Kidney (tissue), 14 donors: Measurements from ENCODE around the gene MRPL1. TPM values are rescaled to one million over a fixed set of nuclear protein-coding genes. Genes with fewer than 3 reads are reported as not detected.

Experiments
- DNase-seq, 5 donors: peaks; one replicate each; pipeline ENCODE4 v3.0.0-alpha.2; 2013 to 2020
- FAIRE-seq: peaks from 2 replicates; lab custom pipeline; 2012; peaks lifted over from hg19 to GRCh38; lab: Jason Lieb, UNC
- H3K27ac ChIP-seq, 2 donors: one replicate each; pipeline ENCODE4 v1.7.0; 2013; ENCODE audit warnings: low read depth in 2 of 2, low read length in 2 of 2, inconsistent platforms in 1 of 2
- H3K27me3 ChIP-seq: one replicate; pipeline ENCODE4 v1.7.1; 2013; ENCODE audit warnings: low read length, inconsistent platforms; ENCODE audit not compliant: control insufficient read depth, insufficient read depth
- H3K36me3 ChIP-seq, 3 donors: one replicate each; pipeline versions ENCODE4 v1.7.0 to v1.7.1; 2013; ENCODE audit warnings: low read length in 3 of 3, control low read depth in 1 of 3, inconsistent platforms in 1 of 3; ENCODE audit not compliant: insufficient read depth in 3 of 3, control insufficient read depth in 2 of 3
- H3K4me1 ChIP-seq, 3 donors: one replicate each; pipeline versions ENCODE4 v1.7.0 to v1.7.1; 2013; ENCODE audit warnings: low read length in 3 of 3, inconsistent platforms in 1 of 3, low read depth in 1 of 3; ENCODE audit not compliant: control insufficient read depth in 2 of 3, insufficient read depth in 2 of 3
- H3K4me3 ChIP-seq, 3 donors: one replicate each; pipeline versions ENCODE4 v1.7.0 to v1.8.1; 2013; ENCODE audit warnings: low read length in 3 of 3, control low read depth in 1 of 3, inconsistent platforms in 1 of 3
- H3K9ac ChIP-seq, 3 donors: one replicate each; pipeline versions ENCODE4 v1.7.0 to v1.7.1; 2013; ENCODE audit warnings: low read length in 3 of 3, control low read depth in 1 of 3, inconsistent platforms in 1 of 3
- H3K9me3 ChIP-seq, 3 donors: one replicate each; pipeline versions ENCODE4 v1.7.0 to v1.7.1; 2013; ENCODE audit warnings: low read length in 3 of 3, control low read depth in 1 of 3, inconsistent platforms in 1 of 3; ENCODE audit not compliant: control insufficient read depth in 2 of 3, insufficient read depth in 1 of 3
- intact Hi-C: fragments of 100-400 bp; cut with DNase I; formaldehyde crosslinking; loops from one replicate; pipeline ENCODE4 v1.11.1; 2022
- polyA plus RNA-seq: library from polyadenylated mRNA; stranded (reverse); fragments of 350-450 nt; fragmentation: Illumina TruSeq; extraction: RNeasy Lipid Tissue Mini Kit (QIAGEN cat#74804); gene quantifications from one replicate; pipeline ENCODE4 v1.2.3, GENCODE V29; 2014; ENCODE audit warnings: low read depth, low replicate concordance; ENCODE audit not compliant: insufficient read depth
- total RNA-seq: library from RNA; stranded (reverse); fragmentation: NEBNext Ultra II Directional; extraction: Animal tissue kit (Norgen Biotek cat#: 25700); gene quantifications from one replicate; pipeline ENCODE4 v1.2.1, GENCODE V29; 2021
- TF ChIP-seq, protein P1 (sequence below): IDR thresholded peaks from 3 replicates; pipeline ENCODE4 v1.5.1; 2012; ENCODE audit warnings: mild to moderate bottlenecking, moderate library complexity, borderline replicate concordance; ENCODE audit not compliant: insufficient read depth; ENCODE audit errors: extremely low read depth
- donor health status: control.
- donor health status: control.
- donor health status: control.
- donor health status: control.
- donor health status: control.
- donor health status: DM: yes; HTN: yes; CAD: no.
- donor health status: Normal renal cell carcinoma (clear cell type).

MRPL1 gene
- total and polyA plus RNA-seq, 2 donors from 2014 or later: 29.8 to 61.0 TPM

DNA sequence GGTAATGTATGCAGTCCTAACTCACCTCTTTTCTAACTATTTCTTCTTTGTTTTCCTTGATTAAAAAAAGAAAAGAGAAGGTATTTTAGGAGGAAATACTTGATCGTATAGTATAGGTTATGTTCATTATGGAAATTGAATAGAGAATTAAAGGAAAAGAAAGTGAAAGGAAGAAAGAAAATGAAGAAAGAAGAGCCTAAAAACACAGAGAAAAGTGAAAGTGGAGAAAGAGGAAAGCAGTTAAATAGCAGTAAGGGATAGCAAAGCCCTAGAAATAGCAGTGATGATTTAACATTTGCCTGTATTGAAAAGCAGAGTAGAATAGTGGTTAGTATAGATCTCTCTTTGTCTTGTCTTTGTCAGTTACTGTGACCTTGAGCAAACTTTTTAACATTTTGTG is 37.0 kb downstream of the MRPL1 start:
- H3K27ac ChIP-seq: no peak overlapping the region
- H3K9ac ChIP-seq: no peak overlapping the region
- DNase-seq (no peak), FAIRE-seq (no peak)
- TF ChIP-seq, protein P1, sequence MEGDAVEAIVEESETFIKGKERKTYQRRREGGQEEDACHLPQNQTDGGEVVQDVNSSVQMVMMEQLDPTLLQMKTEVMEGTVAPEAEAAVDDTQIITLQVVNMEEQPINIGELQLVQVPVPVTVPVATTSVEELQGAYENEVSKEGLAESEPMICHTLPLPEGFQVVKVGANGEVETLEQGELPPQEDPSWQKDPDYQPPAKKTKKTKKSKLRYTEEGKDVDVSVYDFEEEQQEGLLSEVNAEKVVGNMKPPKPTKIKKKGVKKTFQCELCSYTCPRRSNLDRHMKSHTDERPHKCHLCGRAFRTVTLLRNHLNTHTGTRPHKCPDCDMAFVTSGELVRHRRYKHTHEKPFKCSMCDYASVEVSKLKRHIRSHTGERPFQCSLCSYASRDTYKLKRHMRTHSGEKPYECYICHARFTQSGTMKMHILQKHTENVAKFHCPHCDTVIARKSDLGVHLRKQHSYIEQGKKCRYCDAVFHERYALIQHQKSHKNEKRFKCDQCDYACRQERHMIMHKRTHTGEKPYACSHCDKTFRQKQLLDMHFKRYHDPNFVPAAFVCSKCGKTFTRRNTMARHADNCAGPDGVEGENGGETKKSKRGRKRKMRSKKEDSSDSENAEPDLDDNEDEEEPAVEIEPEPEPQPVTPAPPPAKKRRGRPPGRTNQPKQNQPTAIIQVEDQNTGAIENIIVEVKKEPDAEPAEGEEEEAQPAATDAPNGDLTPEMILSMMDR: no peak
- no peaks in the 10 kb centered on the region for H3K4me1 ChIP-seq
- no peaks in the 10 kb centered on the region for H3K27me3 ChIP-seq
- H3K4me3 ChIP-seq: no peak overlapping the region
- H3K9me3 ChIP-seq: no peaks in the 10 kb centered on the region
- intact Hi-C loops: no loop called here
- H3K36me3 ChIP-seq: peaks cover 0 to 9% (median 3%) of the 10 kb centered on the region in 3 donors

DNA sequence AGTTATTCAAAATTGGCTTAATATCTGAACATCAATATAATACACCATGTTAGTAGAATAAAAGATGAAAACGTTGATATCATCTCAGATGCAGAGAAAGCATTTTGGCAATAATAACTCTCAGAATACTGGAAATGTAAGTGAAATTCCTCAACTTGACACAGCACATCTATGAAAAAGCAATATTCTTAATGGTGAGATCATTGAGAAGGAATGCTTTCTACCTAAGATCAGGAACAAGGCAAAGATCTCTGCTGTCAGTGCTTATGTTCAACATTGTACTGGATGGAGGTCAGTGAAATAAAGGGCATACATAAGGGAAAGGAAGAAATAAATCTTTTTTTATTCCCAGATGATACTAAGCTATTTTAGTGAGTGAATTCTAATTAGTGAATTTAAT is 40.6 kb downstream of the MRPL1 start:
- no peak overlapping the region for H3K27ac ChIP-seq
- TF ChIP-seq, protein P1: no peak
- FAIRE-seq: no peak
- H3K27me3 ChIP-seq: no peaks in the 10 kb centered on the region
- no peaks in the 10 kb centered on the region for H3K4me1 ChIP-seq
- DNase-seq: no peak
- no peaks in the 10 kb centered on the region for H3K9me3 ChIP-seq
- no peaks in the 10 kb centered on the region for H3K36me3 ChIP-seq
- H3K4me3 ChIP-seq: no peak overlapping the region
- intact Hi-C loops: no loop called here
- H3K9ac ChIP-seq: no peak overlapping the region

DNA sequence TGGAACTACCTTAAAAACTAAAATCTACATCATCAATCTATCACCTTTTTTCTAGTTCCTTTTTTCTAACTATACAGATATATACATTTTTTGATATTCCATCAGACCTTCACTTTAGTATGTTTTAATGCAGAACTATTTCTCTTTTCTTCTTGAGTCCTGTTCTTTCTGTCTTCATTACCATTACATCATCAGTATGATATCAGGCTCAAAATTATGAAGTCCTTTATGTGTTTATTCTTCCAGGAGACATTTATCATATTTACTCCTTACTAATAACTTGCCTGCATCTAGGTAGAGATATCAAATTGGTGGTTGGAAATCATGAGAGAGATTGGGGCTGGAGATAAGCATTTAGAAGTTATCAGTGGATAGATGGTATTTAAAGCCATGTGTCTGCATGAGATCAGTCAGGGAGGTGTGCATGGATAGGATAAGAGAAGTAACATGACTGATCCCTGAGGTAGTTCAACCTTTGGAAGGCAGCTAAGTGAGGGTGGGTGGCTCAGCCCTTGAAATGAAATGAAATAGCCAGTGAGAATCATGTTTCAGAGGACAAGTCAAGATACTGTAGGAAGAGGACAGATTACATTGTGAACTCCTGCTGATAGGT is 43.1 kb downstream of the MRPL1 start:
- intact Hi-C loops: no loop called here
- H3K27me3 ChIP-seq: no peaks in the 10 kb centered on the region
- H3K9me3 ChIP-seq: no peaks in the 10 kb centered on the region
- H3K27ac ChIP-seq: no peak overlapping the region
- no peak overlapping the region for H3K9ac ChIP-seq
- no peak overlapping the region for H3K4me3 ChIP-seq
- no peaks in the 10 kb centered on the region for H3K4me1 ChIP-seq
- DNase-seq (no peak), FAIRE-seq (no peak)
- TF ChIP-seq, protein P1: no peak
- H3K36me3 ChIP-seq: peaks cover 0 to 4% (median 0%) of the 10 kb centered on the region in 3 donors

DNA sequence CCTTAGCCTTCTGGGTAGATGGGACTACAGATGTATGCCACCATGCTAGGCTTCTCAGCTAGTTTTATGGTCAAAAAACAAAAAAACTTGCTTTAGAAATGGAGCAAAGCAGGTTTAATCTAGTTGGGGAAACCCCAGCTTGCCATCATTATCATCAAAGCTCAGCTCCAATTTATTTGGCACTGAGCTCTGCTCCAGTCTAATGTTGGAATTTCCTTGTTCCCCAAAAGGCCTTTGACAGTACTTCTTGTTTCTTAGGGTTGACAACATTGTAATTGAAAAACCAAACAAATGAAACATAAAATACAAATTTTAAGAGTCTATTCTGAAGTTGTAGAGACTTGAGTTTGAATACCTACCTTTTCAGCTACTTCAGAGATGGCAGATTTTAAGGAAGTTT is 48.0 kb downstream of the MRPL1 start:
- FAIRE-seq (no peak), DNase-seq (no peak)
- H3K27ac ChIP-seq: no peak overlapping the region
- no peaks in the 10 kb centered on the region for H3K27me3 ChIP-seq
- no peaks in the 10 kb centered on the region for H3K4me1 ChIP-seq
- no peak overlapping the region for H3K9ac ChIP-seq
- no peak overlapping the region for H3K4me3 ChIP-seq
- TF ChIP-seq, protein P1: no peak
- intact Hi-C loops: no loop called here
- peaks cover 0 to 5% (median 4%) of the 10 kb centered on the region in 3 donors for H3K36me3 ChIP-seq
- no peaks in the 10 kb centered on the region for H3K9me3 ChIP-seq
